ENCODE data around the gene LPIN1. TPM values are rescaled to one million over a fixed set of nuclear protein-coding genes. Genes with fewer than 3 reads are reported as not detected.

LPIN1 gene
- total RNA-seq, 1 donor from 2014 or later = 43.9 TPM

GRCh38 chr2:11802782-11803191 is 56.4 kb downstream of the LPIN1 start:
- H3K36me3 Mint-ChIP-seq (ENCODE audit: low read depth) = peaks cover 25% of the 10 kb centered on the region
- no peak overlapping the region for H3K4me3 Mint-ChIP-seq
- H3K9me3 Mint-ChIP-seq = no peaks in the 10 kb centered on the region
- no peaks in the 10 kb centered on the region for H3K4me1 Mint-ChIP-seq
- no peak overlapping the region for H3K27ac Mint-ChIP-seq (ENCODE audit: unreplicated experiment)
- TF ChIP-seq CTCF (conservative IDR thresholded peaks at IDR 0.05) = no peak
- no peak for DNase-seq (ENCODE audit: low read depth, low spot score)
- H3K27me3 Mint-ChIP-seq (ENCODE audit: low read depth) = no peaks in the 10 kb centered on the region

- Mint-ChIP-seq H3K9me3 (no peaks in the 10 kb centered on the region), H3K27me3 (ENCODE audit: low read depth) (no peaks in the 10 kb centered on the region), H3K36me3 (ENCODE audit: low read depth) (peaks cover 34% of the 10 kb centered on the region), H3K27ac (ENCODE audit: unreplicated experiment) (no peak overlapping the region), H3K4me3 (no peak overlapping the region), H3K4me1 (no peaks in the 10 kb centered on the region)
- no peak for DNase-seq (ENCODE audit: low read depth, low spot score)
- no peak for TF ChIP-seq CTCF (conservative IDR thresholded peaks at IDR 0.05)
These were observed 58.6 kb downstream of the LPIN1 start for GRCh38 chr2:11805024-11805423.

GRCh38 chr2:11805920-11806319 is 59.5 kb downstream of the LPIN1 start:
- Mint-ChIP-seq H3K9me3 (no peaks in the 10 kb centered on the region), H3K36me3 (ENCODE audit: low read depth) (peaks cover 35% of the 10 kb centered on the region), H3K4me3 (no peak overlapping the region), H3K27me3 (ENCODE audit: low read depth) (no peaks in the 10 kb centered on the region), H3K4me1 (no peaks in the 10 kb centered on the region), H3K27ac (ENCODE audit: unreplicated experiment) (no peak overlapping the region)
- DNase-seq (ENCODE audit: low read depth, low spot score) = no peak
- no peak for TF ChIP-seq CTCF (conservative IDR thresholded peaks at IDR 0.05)

- DNase-seq (ENCODE audit: low read depth, low spot score) = no peak
- H3K9me3 Mint-ChIP-seq = no peaks in the 10 kb centered on the region
- H3K36me3 Mint-ChIP-seq (ENCODE audit: low read depth) = peaks cover 35% of the 10 kb centered on the region
- H3K4me1 Mint-ChIP-seq = no peaks in the 10 kb centered on the region
- no peak overlapping the region for H3K27ac Mint-ChIP-seq (ENCODE audit: unreplicated experiment)
- TF ChIP-seq CTCF (conservative IDR thresholded peaks at IDR 0.05) = no peak
- no peaks in the 10 kb centered on the region for H3K27me3 Mint-ChIP-seq (ENCODE audit: low read depth)
- H3K4me3 Mint-ChIP-seq = no peak overlapping the region
These were observed 61.0 kb downstream of the LPIN1 start for GRCh38 chr2:11807156-11808015.

GRCh38 chr2:11808016-11808400 is 61.6 kb downstream of the LPIN1 start:
- Mint-ChIP-seq H3K36me3 (ENCODE audit: low read depth) (peaks cover 38% of the 10 kb centered on the region), H3K27me3 (ENCODE audit: low read depth) (no peaks in the 10 kb centered on the region), H3K4me3 (no peak overlapping the region), H3K4me1 (no peaks in the 10 kb centered on the region), H3K9me3 (no peaks in the 10 kb centered on the region), H3K27ac (ENCODE audit: unreplicated experiment) (no peak overlapping the region)
- no peak for DNase-seq (ENCODE audit: low read depth, low spot score)
- no peak for TF ChIP-seq CTCF (conservative IDR thresholded peaks at IDR 0.05)
